Stomach (tissue), 4 donors: Measurements from ENCODE around the gene TRAPPC3.

Experiments used
- EP300 ChIP-seq: sonication (generic); formaldehyde crosslinking; IDR thresholded peaks from one replicate; pipeline ENCODE4 v1.6.1; 2017; ENCODE audit warnings: antibody characterized with exemption
- POLR2AphosphoS5 ChIP-seq, 3 donors: sonication (generic); formaldehyde crosslinking; IDR thresholded peaks; one replicate each; pipeline ENCODE4 v1.6.1; 2016; ENCODE audit warnings: antibody characterized with exemption in 3 of 3
- TF ChIP-seq, protein P1 (sequence below), 7 experiments: fragments of 450-650 bp in 4 of 7; fragments of 200-600 bp in 3 of 7; sonication (generic) in 3 of 7; IDR thresholded peaks; one replicate each; pipeline ENCODE4 v1.5.1; 2016 to 2019; ENCODE audit warnings: antibody characterized with exemption in 7 of 7, control low read depth in 2 of 7, mild to moderate bottlenecking in 1 of 7

DNA sequence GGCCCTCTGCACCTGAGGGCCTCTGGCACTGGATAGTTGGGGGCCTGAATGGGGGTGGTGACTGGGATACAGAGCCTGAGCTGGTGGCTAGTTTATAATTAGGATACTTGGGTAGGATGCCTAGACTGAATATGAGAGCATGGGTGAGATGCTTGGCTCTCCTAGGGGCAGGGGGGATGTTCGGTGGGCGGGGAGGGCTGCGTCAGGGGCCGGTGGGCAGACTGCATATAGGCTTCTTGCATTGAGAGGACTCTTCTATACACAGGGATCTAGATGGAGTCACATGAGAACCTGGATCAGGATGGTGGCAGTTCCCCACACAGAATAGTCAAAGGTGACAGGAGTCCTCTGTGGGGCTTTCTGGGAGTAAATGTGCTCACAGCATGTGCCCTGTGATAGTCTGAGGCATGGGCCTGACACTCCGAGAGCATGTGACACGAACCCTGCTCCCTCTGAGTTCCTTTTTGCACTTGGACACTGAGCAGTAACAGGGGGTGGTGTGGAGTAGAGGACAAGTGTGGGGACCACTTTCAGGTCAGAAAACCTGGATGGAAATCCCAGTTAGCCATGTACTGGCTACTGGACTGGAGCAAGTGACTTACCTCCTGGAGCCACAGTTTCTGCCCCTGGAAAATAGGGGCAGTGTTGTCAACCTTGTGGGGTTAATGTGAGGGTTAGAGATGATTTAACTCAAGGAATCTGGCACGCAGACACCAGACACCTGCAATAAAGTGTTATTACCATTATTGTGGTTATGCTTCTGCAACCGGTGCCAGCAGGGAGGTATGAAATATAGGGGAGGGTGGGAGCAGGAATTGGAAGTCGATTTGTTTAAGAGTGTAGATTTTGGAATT lies 8.9 kb upstream of the TRAPPC3 start:
- TF ChIP-seq POLR2AphosphoS5 (IDR thresholded peaks at IDR 0.05), result no peak
- TF ChIP-seq EP300, result no peak
- TF ChIP-seq, protein P1, sequence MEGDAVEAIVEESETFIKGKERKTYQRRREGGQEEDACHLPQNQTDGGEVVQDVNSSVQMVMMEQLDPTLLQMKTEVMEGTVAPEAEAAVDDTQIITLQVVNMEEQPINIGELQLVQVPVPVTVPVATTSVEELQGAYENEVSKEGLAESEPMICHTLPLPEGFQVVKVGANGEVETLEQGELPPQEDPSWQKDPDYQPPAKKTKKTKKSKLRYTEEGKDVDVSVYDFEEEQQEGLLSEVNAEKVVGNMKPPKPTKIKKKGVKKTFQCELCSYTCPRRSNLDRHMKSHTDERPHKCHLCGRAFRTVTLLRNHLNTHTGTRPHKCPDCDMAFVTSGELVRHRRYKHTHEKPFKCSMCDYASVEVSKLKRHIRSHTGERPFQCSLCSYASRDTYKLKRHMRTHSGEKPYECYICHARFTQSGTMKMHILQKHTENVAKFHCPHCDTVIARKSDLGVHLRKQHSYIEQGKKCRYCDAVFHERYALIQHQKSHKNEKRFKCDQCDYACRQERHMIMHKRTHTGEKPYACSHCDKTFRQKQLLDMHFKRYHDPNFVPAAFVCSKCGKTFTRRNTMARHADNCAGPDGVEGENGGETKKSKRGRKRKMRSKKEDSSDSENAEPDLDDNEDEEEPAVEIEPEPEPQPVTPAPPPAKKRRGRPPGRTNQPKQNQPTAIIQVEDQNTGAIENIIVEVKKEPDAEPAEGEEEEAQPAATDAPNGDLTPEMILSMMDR (IDR thresholded peaks at IDR 0.05), result no peak
